GM23338 (cell line): ENCODE results near the gene CD164.

ENCODE experiments used
- CREB1 ChIP-seq: fragments of 250-450 bp; sonication (Bioruptor Pico); IDR thresholded peaks from 2 replicates; pipeline ENCODE4 v1.5.0; 2020; ENCODE audit warnings: low read depth, mild to moderate bottlenecking, moderate library complexity
- CTCF ChIP-seq, 2 experiments: fragments of 200-600 bp in 1 of 2; sonication (generic) in 1 of 2; conservative IDR thresholded peaks; 2 replicates each; pipeline versions ENCODE4 v1.5.1 to v1.6.1; 2016 to 2017; ENCODE audit warnings: antibody characterized with exemption in 2 of 2, low read depth in 2 of 2, mild to moderate bottlenecking in 2 of 2, moderate library complexity in 1 of 2
- EZH2 ChIP-seq: fragments of 200-600 bp; sonication (generic); IDR thresholded peaks from one replicate; pipeline ENCODE4 v1.8.0; 2017; ENCODE audit warnings: antibody characterized with exemption, mild to moderate bottlenecking, low read depth; ENCODE audit not compliant: unreplicated experiment
- EZH2phosphoT487 ChIP-seq: fragments of 200-600 bp; sonication (generic); IDR thresholded peaks from one replicate; pipeline ENCODE4 v1.8.1; 2018; ENCODE audit warnings: antibody characterized with exemption; ENCODE audit not compliant: unreplicated experiment
- JUNB ChIP-seq: IDR thresholded peaks from one replicate; pipeline ENCODE4 v1.6.1; 2016; ENCODE audit warnings: antibody characterized with exemption; ENCODE audit not compliant: unreplicated experiment
- NANOG ChIP-seq: IDR thresholded peaks from 2 replicates; pipeline ENCODE4 v1.6.1; 2016; ENCODE audit warnings: antibody characterized with exemption, borderline replicate concordance
- POLR2AphosphoS5 ChIP-seq: IDR thresholded peaks from 2 replicates; pipeline ENCODE4 v1.6.1; 2016; ENCODE audit warnings: antibody characterized with exemption, low read depth
- REST ChIP-seq: IDR thresholded peaks from one replicate; pipeline ENCODE4 v1.6.1; 2018; ENCODE audit warnings: antibody characterized with exemption; ENCODE audit not compliant: unreplicated experiment
- STAT1 ChIP-seq: IDR thresholded peaks from one replicate; pipeline ENCODE4 v1.6.1; 2016; ENCODE audit warnings: antibody characterized with exemption; ENCODE audit not compliant: unreplicated experiment
- ZNF114 ChIP-seq: fragments of 250-450 bp; sonication (Bioruptor Pico); IDR thresholded peaks from 2 replicates; pipeline ENCODE4 v1.5.0; 2020; ENCODE audit warnings: mild to moderate bottlenecking, moderate library complexity
- ZNF331 ChIP-seq: fragments of 250-450 bp; sonication (Bioruptor Pico); IDR thresholded peaks from 2 replicates; pipeline ENCODE4 v1.5.0; 2020; ENCODE audit warnings: low read depth, mild to moderate bottlenecking, moderate library complexity

GRCh38 chr6:109373762-109374161 lies 8.5 kb downstream of the CD164 start:
- TF ChIP-seq CTCF (conservative IDR thresholded peaks at IDR 0.05; ENCODE audit: low read depth in 2 of 2) (no peak), STAT1 (no peak), EZH2phosphoT487 (no peak), EZH2 (no peak), CREB1 (CRISPR knock-in tag) (no peak), ZNF331 (no peak), POLR2AphosphoS5 (no peak), REST (no peak), NANOG (no peak), JUNB (no peak), ZNF114 (CRISPR knock-in tag) (no peak)
